Calu3 (cell line): ENCODE data around the gene C1orf35. TPM values are rescaled to one million over a fixed set of nuclear protein-coding genes. Genes with fewer than 3 reads are reported as not detected.

Source experiments
- BruUV-seq: library from RNA; stranded (reverse); fragments of 400-500 nt; replicated peaks from 2 replicates; lab custom pipeline; 2021; lab: Mats Ljungman, UMichigan
- CTCF ChIA-PET: fragments of 300-600 bp; sonication (Branson Sonifier 250); formaldehyde crosslinking; loops from one replicate; lab custom pipeline; 2022; ENCODE audit warnings: antibody characterized with exemption; lab: Charles Lee
- DNase-seq: peaks from one replicate; pipeline ENCODE4 v3.0.0; 2022
- H3K27ac Mint-ChIP-seq: one replicate; pipeline ENCODE4 v1.8.0; 2022; ENCODE audit warnings: mixed read lengths; ENCODE audit not compliant: unreplicated experiment
- H3K27me3 Mint-ChIP-seq: one replicate; pipeline ENCODE4 v1.8.0; 2022; ENCODE audit warnings: mixed read lengths; ENCODE audit not compliant: unreplicated experiment
- H3K36me3 Mint-ChIP-seq: one replicate; pipeline ENCODE4 v1.8.0; 2022; ENCODE audit warnings: mild to moderate bottlenecking, moderate library complexity, mixed read lengths; ENCODE audit not compliant: insufficient read depth, unreplicated experiment
- H3K4me1 Mint-ChIP-seq: one replicate; pipeline ENCODE4 v1.8.0; 2022; ENCODE audit warnings: mild to moderate bottlenecking, low read depth, mixed read lengths; ENCODE audit not compliant: unreplicated experiment
- H3K4me3 Mint-ChIP-seq: one replicate; pipeline ENCODE4 v1.8.0; 2022; ENCODE audit warnings: mild to moderate bottlenecking, low read depth, moderate library complexity, mixed read lengths; ENCODE audit not compliant: unreplicated experiment
- H3K9me3 Mint-ChIP-seq: one replicate; pipeline ENCODE4 v1.8.0; 2022; ENCODE audit warnings: low read depth, mixed read lengths; ENCODE audit not compliant: unreplicated experiment
- intact Hi-C: fragments of 100-400 bp; cut with micrococcal nuclease; formaldehyde crosslinking; loops from one replicate; pipeline ENCODE4 v1.10.0; 2022; ENCODE audit not compliant: unreplicated experiment
- total RNA-seq: library from RNA; stranded (reverse); gene quantifications from 2 replicates; pipeline ENCODE4 v1.2.3, GENCODE V29; 2022
- TF ChIP-seq, protein P1 (sequence below): fragments of 200-600 bp; IDR thresholded peaks from one replicate; pipeline ENCODE4 v1.8.0; 2022; ENCODE audit warnings: antibody characterized with exemption; ENCODE audit not compliant: unreplicated experiment

The C1orf35 gene
- total RNA-seq, 1 experiment from 2014 or later: 38.1 TPM

DNA sequence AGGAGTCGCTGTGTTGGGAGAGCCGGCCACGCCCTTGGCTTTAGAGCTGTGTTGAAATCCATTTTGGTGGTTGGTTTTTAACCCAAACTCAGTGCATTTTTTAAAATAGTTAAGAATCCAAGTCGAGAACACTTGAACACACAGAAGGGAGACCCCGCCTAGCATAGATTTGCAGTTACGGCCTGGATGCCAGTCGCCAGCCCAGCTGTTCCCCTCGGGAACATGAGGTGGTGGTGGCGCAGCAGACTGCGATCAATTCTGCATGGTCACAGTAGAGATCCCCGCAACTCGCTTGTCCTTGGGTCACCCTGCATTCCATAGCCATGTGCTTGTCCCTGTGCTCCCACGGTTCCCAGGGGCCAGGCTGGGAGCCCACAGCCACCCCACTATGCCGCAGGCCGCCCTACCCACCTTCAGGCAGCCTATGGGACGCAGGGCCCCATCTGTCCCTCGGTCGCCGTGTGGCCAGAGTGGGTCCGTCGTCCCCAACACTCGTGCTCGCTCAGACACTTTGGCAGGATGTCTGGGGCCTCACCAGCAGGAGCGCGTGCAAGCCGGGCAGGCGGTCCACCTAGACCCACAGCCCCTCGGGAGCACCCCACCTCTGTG is 4.7 kb downstream of the C1orf35 start:
- no peak for DNase-seq
- Mint-ChIP-seq H3K4me1 (peaks cover 20% of the 10 kb centered on the region), H3K27ac (no peak overlapping the region), H3K27me3 (no peaks in the 10 kb centered on the region), H3K36me3 (peaks cover 100% of the 10 kb centered on the region), H3K4me3 (no peak overlapping the region), H3K9me3 (peaks cover 8% of the 10 kb centered on the region)
- TF ChIP-seq, protein P1, sequence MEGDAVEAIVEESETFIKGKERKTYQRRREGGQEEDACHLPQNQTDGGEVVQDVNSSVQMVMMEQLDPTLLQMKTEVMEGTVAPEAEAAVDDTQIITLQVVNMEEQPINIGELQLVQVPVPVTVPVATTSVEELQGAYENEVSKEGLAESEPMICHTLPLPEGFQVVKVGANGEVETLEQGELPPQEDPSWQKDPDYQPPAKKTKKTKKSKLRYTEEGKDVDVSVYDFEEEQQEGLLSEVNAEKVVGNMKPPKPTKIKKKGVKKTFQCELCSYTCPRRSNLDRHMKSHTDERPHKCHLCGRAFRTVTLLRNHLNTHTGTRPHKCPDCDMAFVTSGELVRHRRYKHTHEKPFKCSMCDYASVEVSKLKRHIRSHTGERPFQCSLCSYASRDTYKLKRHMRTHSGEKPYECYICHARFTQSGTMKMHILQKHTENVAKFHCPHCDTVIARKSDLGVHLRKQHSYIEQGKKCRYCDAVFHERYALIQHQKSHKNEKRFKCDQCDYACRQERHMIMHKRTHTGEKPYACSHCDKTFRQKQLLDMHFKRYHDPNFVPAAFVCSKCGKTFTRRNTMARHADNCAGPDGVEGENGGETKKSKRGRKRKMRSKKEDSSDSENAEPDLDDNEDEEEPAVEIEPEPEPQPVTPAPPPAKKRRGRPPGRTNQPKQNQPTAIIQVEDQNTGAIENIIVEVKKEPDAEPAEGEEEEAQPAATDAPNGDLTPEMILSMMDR: no peak
- intact Hi-C loops: no loop called here
- CTCF ChIA-PET: interaction anchor here (0.6 kb wide), 1 partner anchor 10 kb away, joined by 3 read pairs; no protein-coding TSS in a partner anchor
- TSS peak; percentile 79 for BruUV-seq

GRCh38 chr1:228097333-228098081 is 5.6 kb downstream of the C1orf35 start:
- H3K27me3 Mint-ChIP-seq: no peaks in the 10 kb centered on the region
- peaks cover 20% of the 10 kb centered on the region for H3K4me1 Mint-ChIP-seq
- DNase-seq: no peak
- H3K9me3 Mint-ChIP-seq: peaks cover 8% of the 10 kb centered on the region
- no peak overlapping the region for H3K27ac Mint-ChIP-seq
- BruUV-seq: no TSS peak
- no peak overlapping the region for H3K4me3 Mint-ChIP-seq
- CTCF ChIA-PET: no interaction called here
- intact Hi-C loops: no loop called here
- TF ChIP-seq, protein P1: no peak
- peaks cover 100% of the 10 kb centered on the region for H3K36me3 Mint-ChIP-seq

GRCh38 chr1:228096416-228097332 is 6.5 kb downstream of the C1orf35 start:
- peaks cover 21% of the 10 kb centered on the region for H3K4me1 Mint-ChIP-seq
- intact Hi-C loops: no loop called here
- peaks cover 100% of the 10 kb centered on the region for H3K36me3 Mint-ChIP-seq
- TF ChIP-seq, protein P1: no peak
- H3K4me3 Mint-ChIP-seq: no peak overlapping the region
- peaks cover 8% of the 10 kb centered on the region for H3K9me3 Mint-ChIP-seq
- no TSS peak for BruUV-seq
- CTCF ChIA-PET: no interaction called here
- DNase-seq: no peak
- no peak overlapping the region for H3K27ac Mint-ChIP-seq
- H3K27me3 Mint-ChIP-seq: no peaks in the 10 kb centered on the region

DNA sequence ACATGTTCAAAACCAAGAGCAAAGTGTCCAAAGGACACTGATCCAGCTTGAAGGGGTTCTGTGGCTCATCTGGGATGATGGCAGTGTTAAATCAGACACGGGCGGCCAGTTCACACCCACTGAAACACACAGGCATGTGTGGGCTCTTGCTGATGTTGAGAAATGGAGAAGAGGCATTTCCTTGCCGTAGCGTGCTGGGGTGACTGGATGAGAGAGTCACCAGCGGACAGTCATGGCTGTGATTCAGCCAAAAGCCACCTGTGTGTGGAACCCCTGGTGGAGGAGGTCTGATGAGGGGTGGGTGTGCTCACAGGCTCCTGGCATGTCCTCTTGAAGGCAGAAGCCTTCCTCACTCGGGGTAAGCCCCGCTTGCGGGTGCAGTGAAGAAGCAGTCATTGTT is 7.2 kb downstream of the C1orf35 start:
- Mint-ChIP-seq H3K9me3 (peaks cover 8% of the 10 kb centered on the region), H3K36me3 (peaks cover 100% of the 10 kb centered on the region), H3K4me3 (no peak overlapping the region), H3K27ac (no peak overlapping the region), H3K4me1 (peaks cover 21% of the 10 kb centered on the region), H3K27me3 (no peaks in the 10 kb centered on the region)
- CTCF ChIA-PET: no interaction called here
- intact Hi-C loops: no loop called here
- BruUV-seq: no TSS peak
- no peak for DNase-seq
- TF ChIP-seq, protein P1: no peak
